GM10266 (cell line): ENCODE measurements around the gene ATMIN.

Source experiments
- DNase-seq: peaks from one replicate; pipeline ENCODE4 v3.0.0; 2012; ENCODE audit errors: extremely low spot score
- TF ChIP-seq, protein P1 (sequence below): IDR thresholded peaks from 2 replicates; pipeline ENCODE4 v1.5.1; 2012; ENCODE audit warnings: mild to moderate bottlenecking, low read depth; ENCODE audit not compliant: control insufficient read depth, insufficient read depth; ENCODE audit errors: missing control alignments

ATMIN gene

DNA sequence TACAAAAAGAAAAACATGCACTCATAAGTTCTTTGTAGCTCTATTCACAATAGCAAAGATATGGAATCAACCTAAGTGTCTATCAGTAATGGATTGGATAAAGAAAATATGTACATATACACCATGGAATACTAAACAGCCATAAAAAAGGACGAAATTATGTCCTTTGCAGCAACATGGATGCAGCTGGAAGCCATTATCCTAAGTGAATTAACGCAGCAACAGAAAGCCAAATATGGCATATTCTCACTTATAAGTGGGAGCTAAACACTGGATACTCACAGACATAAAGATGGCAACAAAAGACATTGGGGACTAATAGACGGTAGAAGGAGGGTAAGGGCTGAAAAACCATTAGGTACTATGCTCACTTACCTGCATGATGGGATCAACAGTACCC, 34.8 kb upstream of the ATMIN start:
- TF ChIP-seq, protein P1, sequence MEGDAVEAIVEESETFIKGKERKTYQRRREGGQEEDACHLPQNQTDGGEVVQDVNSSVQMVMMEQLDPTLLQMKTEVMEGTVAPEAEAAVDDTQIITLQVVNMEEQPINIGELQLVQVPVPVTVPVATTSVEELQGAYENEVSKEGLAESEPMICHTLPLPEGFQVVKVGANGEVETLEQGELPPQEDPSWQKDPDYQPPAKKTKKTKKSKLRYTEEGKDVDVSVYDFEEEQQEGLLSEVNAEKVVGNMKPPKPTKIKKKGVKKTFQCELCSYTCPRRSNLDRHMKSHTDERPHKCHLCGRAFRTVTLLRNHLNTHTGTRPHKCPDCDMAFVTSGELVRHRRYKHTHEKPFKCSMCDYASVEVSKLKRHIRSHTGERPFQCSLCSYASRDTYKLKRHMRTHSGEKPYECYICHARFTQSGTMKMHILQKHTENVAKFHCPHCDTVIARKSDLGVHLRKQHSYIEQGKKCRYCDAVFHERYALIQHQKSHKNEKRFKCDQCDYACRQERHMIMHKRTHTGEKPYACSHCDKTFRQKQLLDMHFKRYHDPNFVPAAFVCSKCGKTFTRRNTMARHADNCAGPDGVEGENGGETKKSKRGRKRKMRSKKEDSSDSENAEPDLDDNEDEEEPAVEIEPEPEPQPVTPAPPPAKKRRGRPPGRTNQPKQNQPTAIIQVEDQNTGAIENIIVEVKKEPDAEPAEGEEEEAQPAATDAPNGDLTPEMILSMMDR: no peak
- DNase-seq: no peak

DNA sequence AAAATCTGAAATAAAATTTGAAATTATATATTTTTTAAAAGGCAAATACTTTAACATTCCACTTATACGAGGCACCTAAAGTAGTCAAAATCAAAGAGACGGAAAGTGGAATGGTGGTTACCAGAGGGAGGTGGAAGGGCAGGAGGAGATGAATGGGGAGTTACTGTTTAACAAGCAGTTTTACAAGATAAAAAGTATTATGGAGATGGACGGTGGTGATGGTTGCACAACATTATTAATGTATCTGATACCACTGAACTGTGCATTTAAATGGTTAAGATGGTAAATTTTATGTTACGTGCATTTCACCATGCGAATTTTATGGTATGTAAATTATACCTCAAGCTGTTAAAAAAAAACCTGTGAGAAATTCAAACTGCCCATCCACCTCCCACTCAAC, 34.3 kb upstream of the ATMIN start:
- no peak for DNase-seq
- TF ChIP-seq, protein P1: no peak

DNA sequence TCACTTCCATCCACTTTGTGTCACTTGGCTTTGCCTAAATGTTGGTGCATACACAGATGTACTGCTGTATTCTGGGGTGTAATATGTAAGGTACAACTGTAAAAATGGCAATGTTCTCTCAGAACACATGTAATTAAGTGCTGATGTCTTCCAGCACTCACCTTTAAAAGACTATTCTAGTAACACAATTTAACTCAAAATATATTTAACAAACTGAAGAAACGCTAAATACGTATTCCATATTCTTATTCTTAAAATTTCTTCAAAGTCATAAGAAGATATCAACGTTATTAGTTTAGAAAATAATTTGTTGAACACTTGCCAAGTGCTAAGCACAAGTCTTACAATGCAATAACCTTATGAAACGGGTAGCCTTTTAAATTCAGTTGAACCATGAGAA, 32.6 kb upstream of the ATMIN start:
- TF ChIP-seq, protein P1: no peak
- DNase-seq: no peak

DNA sequence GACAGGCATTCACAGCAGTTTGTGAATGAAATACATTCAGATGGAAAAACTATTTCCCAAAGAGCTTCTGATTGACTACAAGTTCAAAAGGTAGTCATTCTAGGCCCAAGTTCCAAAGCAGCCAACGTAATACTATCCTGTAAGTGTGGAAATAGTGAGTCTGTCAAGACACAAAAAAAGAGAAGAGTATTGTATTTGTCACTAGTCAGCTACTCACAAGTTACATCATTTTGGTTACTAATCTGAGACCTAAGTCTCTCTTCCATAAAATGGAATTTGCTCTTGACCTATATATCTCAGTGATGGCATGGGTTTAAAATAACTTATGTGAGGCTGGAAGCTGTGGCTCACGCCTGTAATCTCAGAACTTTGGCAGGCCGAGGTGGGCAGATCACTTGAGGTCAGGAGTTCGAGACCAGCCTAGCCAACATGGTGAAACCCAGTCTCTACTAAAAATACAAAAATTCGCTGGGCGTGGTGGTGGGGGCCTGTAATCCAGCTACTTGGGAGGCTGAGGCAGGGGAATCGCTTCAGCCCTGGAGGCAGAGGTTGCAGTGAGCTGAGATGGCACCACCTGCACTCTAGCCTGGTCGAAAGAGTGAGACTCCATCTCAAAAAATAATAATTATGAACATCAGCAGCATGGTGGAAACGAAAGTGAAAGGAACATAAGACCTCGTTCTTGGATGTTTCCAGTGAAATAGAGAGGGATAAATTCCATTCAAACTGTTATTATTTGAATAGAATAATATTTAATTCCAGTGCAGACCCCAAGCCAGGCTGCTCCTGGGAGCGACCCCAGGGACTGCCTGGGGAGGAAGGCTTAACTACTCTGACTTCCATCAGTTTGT, 31.8 kb upstream of the ATMIN start:
- TF ChIP-seq, protein P1: no peak
- no peak for DNase-seq

DNA sequence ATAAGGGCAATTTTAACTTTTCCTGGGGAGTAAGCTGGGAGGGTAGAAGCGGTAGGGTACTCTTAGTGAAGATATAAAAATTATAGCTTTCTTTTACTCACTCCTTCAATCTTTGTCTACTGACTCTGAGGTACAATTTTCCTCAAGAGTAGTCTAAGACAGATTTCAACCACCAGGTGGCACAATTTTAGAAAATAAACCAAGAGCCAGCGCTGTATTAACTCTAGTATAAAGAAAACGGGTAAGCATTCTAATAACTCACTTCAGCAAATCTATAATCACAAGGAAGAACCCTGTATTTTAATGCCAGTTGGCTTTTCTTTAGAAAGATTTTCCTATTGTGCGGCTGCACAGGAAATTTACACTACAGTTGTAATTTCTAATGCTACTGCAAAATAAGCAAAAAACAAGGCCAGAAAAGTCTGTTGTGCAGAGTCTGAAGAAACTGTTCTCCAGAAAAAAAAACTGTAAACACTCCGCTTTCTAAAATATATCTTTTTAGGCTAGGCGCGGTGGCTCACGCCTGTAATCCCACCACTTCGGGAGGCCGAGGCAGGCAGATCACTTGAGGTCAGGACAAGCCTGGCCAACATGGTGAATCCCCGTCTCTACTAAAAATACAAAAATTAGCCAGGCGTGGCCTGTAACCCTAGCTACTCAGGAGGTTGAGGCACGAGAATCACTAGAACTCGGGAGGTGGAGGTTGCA, 30.8 kb upstream of the ATMIN start:
- TF ChIP-seq, protein P1: peak; percentile 44

DNA sequence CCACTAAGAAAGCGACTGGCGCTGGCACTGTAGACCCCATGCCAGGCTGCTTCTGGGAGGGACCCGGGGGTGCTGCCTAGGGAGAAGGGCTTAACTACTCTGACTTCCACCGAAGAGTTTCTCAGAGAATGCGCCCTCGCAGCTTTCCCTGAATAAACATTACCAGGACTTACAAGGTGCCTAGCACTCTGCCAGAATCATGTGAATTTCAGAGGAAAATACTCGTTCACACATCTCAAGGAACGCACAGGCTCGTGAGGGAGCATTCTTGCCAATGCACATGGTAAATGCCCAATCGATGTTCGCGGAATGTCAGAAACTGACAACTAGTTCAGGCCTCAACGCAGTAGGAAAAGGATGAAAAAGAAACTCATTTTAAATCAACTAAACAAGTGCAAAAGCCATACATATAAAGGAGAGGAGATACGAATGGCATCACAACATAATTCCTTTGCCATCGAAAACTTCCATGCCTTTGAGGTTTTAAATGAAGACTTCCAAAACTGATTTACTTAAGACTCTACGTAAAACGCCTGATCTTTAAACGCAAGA, 30.0 kb upstream of the ATMIN start:
- DNase-seq: no peak
- TF ChIP-seq, protein P1: no peak

More for the DNA sequence above, 30.8 kb upstream of the ATMIN start:
- DNase-seq: no peak

DNA sequence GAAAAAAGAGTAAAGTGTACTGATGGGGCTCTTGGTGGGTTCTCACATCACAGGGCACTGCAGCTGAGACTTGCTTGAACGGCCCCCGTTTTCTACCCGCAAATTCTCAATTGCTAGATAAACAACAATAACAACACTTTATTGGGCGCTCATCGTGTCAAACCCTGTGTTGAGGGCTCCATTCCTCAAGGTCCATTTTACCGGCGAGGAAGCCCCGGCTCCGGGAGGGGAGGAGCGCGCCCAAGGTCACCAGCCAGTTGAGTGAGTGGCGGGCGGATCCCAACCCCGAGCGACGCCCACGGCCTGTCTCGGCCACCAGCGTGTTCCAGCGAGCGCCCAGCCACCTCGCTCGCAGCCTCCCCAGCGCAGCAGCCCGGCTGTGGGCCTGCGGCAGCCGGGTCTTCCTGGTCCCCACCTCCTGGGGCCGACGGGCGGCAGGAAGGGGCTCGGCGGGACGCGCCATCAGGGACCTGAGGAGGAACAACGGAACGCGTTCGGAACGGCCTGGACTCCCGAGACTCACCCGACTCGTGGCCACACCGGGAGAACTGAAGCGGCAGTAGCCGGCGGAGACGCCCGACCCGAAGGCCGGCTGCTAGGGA, 29.3 kb upstream of the ATMIN start:
- peak; percentile 52 for DNase-seq
- TF ChIP-seq, protein P1: no peak
